Endothelial cell of umbilical vein (primary cell): ENCODE measurements around the gene CHST8. TPM values are rescaled to one million over a fixed set of nuclear protein-coding genes. Genes with fewer than 3 reads are reported as not detected.

ENCODE experiments used
- BruUV-seq: library from RNA; stranded (reverse); fragments of 400-500 nt; replicated peaks from 2 replicates; lab custom pipeline; 2021; lab: Mats Ljungman, UMichigan
- CTCF ChIA-PET: fragments of 300-600, 350-600 bp; sonication (Branson Sonifier 250); formaldehyde crosslinking; loops from one replicate; lab custom pipeline; 2021; ENCODE audit warnings: antibody characterized with exemption, inconsistent platforms; lab: Charles Lee
- POLR2A ChIA-PET: fragments of 300-600, 350-600 bp; sonication (Branson Sonifier 250); formaldehyde crosslinking; loops from one replicate; lab custom pipeline; 2021; ENCODE audit warnings: antibody characterized with exemption, inconsistent platforms; lab: Charles Lee
- DNase-seq: peaks from one replicate; pipeline ENCODE4 v3.0.0-alpha.2; 2011; ENCODE audit warnings: low read depth, low spot score
- FAIRE-seq: peaks from 2 replicates; lab custom pipeline; 2011; peaks lifted over from hg19 to GRCh38; lab: Jason Lieb, UNC
- H2AFZ ChIP-seq: 2 replicates; pipeline ENCODE4 v1.6.0; 2012; ENCODE audit warnings: low read depth, low read length, control low read depth, inconsistent platforms
- H3K27ac ChIP-seq: 2 replicates; pipeline ENCODE4 v1.5.1; 2011; ENCODE audit warnings: low read depth, mild to moderate bottlenecking, control low read depth, low read length, moderate library complexity; ENCODE audit not compliant: insufficient read depth
- H3K27me3 ChIP-seq, 2 experiments: 2 replicates each; pipeline versions ENCODE4 v1.6.0 to v1.6.1; 2011; ENCODE audit warnings: low read length in 2 of 2, mixed read lengths in 1 of 2; ENCODE audit not compliant: control insufficient read depth in 2 of 2, insufficient read depth in 2 of 2
- H3K36me3 ChIP-seq, 2 experiments: 2 replicates in 1 of 2; 3 replicates in 1 of 2; pipeline ENCODE4 v1.5.1; 2011; ENCODE audit warnings: low read length in 2 of 2, mild to moderate bottlenecking in 1 of 2, moderate library complexity in 1 of 2; ENCODE audit not compliant: control insufficient read depth in 2 of 2, insufficient read depth in 2 of 2; ENCODE audit errors: extremely low read depth in 1 of 2
- H3K4me1 ChIP-seq: 3 replicates; pipeline ENCODE4 v1.5.1; 2011; ENCODE audit warnings: mild to moderate bottlenecking, low read length; ENCODE audit not compliant: control insufficient read depth, insufficient read depth; ENCODE audit errors: extremely low read depth
- H3K4me2 ChIP-seq: 2 replicates; pipeline ENCODE4 v1.6.1; 2011; ENCODE audit warnings: low read length, control low read depth, mixed read lengths; ENCODE audit not compliant: insufficient read depth
- H3K4me3 ChIP-seq, 3 experiments: fragments of 200-600 bp in 1 of 3; sonication (generic), shearing (Covaris generic) in 1 of 3; replicated peaks in 1 of 3; 2 replicates each; pipeline ENCODE4 v1.5.1; 2011 to 2016; ENCODE audit warnings: control low read depth in 3 of 3, low read length in 3 of 3, mild to moderate bottlenecking in 2 of 3, inconsistent platforms in 1 of 3, low read depth in 1 of 3, moderate library complexity in 1 of 3; ENCODE audit not compliant: insufficient read depth in 1 of 3
- H3K79me2 ChIP-seq: 2 replicates; pipeline ENCODE4 v1.6.0; 2012; ENCODE audit warnings: low read length, inconsistent platforms; ENCODE audit not compliant: control insufficient read depth, insufficient read depth
- H3K9ac ChIP-seq: replicated peaks from 2 replicates; pipeline ENCODE3; 2011; ENCODE audit warnings: low read length, control low read depth; ENCODE audit not compliant: insufficient read depth; ENCODE audit errors: extremely low read depth
- H3K9me1 ChIP-seq: replicated peaks from 3 replicates; pipeline ENCODE4 v1.6.0; 2011; ENCODE audit warnings: mild to moderate bottlenecking, low read length; ENCODE audit not compliant: control insufficient read depth, insufficient read depth; ENCODE audit errors: extremely low read depth
- H3K9me3 ChIP-seq: replicated peaks from 2 replicates; pipeline ENCODE4 v1.5.1; 2012; ENCODE audit warnings: low read length, inconsistent platforms; ENCODE audit not compliant: control insufficient read depth, insufficient read depth
- H4K20me1 ChIP-seq: replicated peaks from 2 replicates; pipeline ENCODE3; 2011; ENCODE audit warnings: mild to moderate bottlenecking, low read length; ENCODE audit not compliant: control insufficient read depth, insufficient read depth; ENCODE audit errors: extremely low read depth
- EZH2 ChIP-seq: IDR thresholded peaks from 2 replicates; pipeline ENCODE4 v1.6.1; 2012; ENCODE audit warnings: borderline replicate concordance, low read depth, mild to moderate bottlenecking, moderate library complexity, low read length, inconsistent platforms; ENCODE audit not compliant: severe bottlenecking
- FOS ChIP-seq: IDR thresholded peaks from 2 replicates; pipeline ENCODE4 v1.6.1; 2011; ENCODE audit warnings: mild to moderate bottlenecking, low read length, moderate library complexity, borderline replicate concordance; ENCODE audit not compliant: insufficient read depth
- GATA2 ChIP-seq: IDR thresholded peaks from 2 replicates; pipeline ENCODE4 v1.7.0; 2011; ENCODE audit warnings: low read depth, mild to moderate bottlenecking, moderate library complexity, mixed read lengths, low read length; ENCODE audit not compliant: insufficient read length, insufficient read depth
- JUN ChIP-seq: IDR thresholded peaks from 2 replicates; pipeline ENCODE4 v1.6.1; 2011; ENCODE audit warnings: borderline replicate concordance, low read depth; ENCODE audit not compliant: insufficient read length, insufficient read depth
- MYC ChIP-seq: IDR thresholded peaks from one replicate; pipeline ENCODE4 v1.6.1; 2011; ENCODE audit warnings: mild to moderate bottlenecking, low read depth, low read length
- POLR2A ChIP-seq: IDR thresholded peaks from 2 replicates; pipeline ENCODE4 v1.6.1; 2012; ENCODE audit warnings: low read depth, mild to moderate bottlenecking, control low read depth, low read length
- POLR2AphosphoS5 ChIP-seq: IDR thresholded peaks from 2 replicates; pipeline ENCODE4 v1.6.1; 2012; ENCODE audit warnings: low read depth, mild to moderate bottlenecking, control low read depth, low read length, moderate library complexity; ENCODE audit not compliant: insufficient read depth
- dilution Hi-C: fragments of 300-500 bp; cut with MboI; formaldehyde crosslinking; loops from one replicate; pipeline ENCODE4 v1.15.0; 2019; ENCODE audit warnings: low sequenced_read_pairs; ENCODE audit not compliant: extremely low pct_ligation_motif_present
- intact Hi-C: fragments of 100-400 bp; cut with micrococcal nuclease; formaldehyde crosslinking; loops from one replicate; pipeline ENCODE4 v1.10.0; 2022
- polyA plus RNA-seq, 4 experiments: library from polyadenylated mRNA; depleted of rRNA in 3 of 4; stranded (reverse) in 3 of 4; unstranded in 1 of 4; fragments of >200 nt; gene quantifications; 2 replicates each; pipeline versions ENCODE4 v1.2.1 to v1.2.3, GENCODE V29; 2011 to 2012; ENCODE audit warnings: missing spikeins in 1 of 4
- total RNA-seq: library from RNA; stranded (reverse); gene quantifications from 2 replicates; pipeline ENCODE4 v1.2.3, GENCODE V29; 2021
- TF ChIP-seq, protein P1 (sequence below), 2 donors: IDR thresholded peaks; 1 replicate in 1 of 2; 2 replicates in 1 of 2; pipeline ENCODE4 v1.5.1; 2011; ENCODE audit warnings: low read length in 2 of 2, mild to moderate bottlenecking in 2 of 2, moderate library complexity in 2 of 2, control low read depth in 1 of 2, inconsistent platforms in 1 of 2, low read depth in 1 of 2; ENCODE audit not compliant: insufficient read depth in 1 of 2; ENCODE audit errors: extremely low read depth in 1 of 2
- TF ChIP-seq, protein P2 (sequence below): IDR thresholded peaks from 2 replicates; pipeline ENCODE4 v1.6.1; 2011; ENCODE audit not compliant: insufficient read depth, insufficient read length

CHST8 gene
- total and polyA plus RNA-seq, 2 donors (not counting 3 experiments of a cell fraction or from before 2014, with no cell fraction given): not detected

DNA sequence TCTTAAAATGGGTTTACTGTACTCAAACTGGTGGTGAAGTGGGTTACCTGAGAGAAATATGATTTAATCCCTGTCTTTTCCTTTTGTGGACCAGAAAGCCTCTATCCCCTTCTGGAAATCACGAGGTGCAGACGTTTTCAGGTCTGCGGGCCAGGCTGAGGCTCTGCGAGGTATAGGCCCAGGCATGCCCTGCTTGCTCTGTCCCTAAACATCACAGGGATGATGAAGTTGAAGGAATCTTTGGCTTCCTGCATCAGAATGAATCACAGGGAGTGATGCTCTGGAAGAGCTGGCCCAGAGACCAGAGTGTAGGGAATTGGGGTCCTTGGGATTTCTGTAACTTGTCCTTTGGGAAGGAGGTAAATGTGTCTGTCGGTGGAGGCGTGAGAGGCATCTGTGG lies 18.4 kb upstream of the CHST8 start:
- no peaks in the 10 kb centered on the region for H4K20me1 ChIP-seq
- TF ChIP-seq, protein P1, sequence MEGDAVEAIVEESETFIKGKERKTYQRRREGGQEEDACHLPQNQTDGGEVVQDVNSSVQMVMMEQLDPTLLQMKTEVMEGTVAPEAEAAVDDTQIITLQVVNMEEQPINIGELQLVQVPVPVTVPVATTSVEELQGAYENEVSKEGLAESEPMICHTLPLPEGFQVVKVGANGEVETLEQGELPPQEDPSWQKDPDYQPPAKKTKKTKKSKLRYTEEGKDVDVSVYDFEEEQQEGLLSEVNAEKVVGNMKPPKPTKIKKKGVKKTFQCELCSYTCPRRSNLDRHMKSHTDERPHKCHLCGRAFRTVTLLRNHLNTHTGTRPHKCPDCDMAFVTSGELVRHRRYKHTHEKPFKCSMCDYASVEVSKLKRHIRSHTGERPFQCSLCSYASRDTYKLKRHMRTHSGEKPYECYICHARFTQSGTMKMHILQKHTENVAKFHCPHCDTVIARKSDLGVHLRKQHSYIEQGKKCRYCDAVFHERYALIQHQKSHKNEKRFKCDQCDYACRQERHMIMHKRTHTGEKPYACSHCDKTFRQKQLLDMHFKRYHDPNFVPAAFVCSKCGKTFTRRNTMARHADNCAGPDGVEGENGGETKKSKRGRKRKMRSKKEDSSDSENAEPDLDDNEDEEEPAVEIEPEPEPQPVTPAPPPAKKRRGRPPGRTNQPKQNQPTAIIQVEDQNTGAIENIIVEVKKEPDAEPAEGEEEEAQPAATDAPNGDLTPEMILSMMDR (IDR thresholded peaks at IDR 0.05; ENCODE audit: extremely low read depth in 1 of 2, insufficient read depth in 1 of 2, low read depth in 1 of 2, low read length in 2 of 2): no peak
- TF ChIP-seq POLR2AphosphoS5 (no peak), POLR2A (no peak), JUN (no peak), GATA2 (no peak), MYC (no peak), EZH2 (no peak), FOS (no peak)
- TF ChIP-seq, protein P2, sequence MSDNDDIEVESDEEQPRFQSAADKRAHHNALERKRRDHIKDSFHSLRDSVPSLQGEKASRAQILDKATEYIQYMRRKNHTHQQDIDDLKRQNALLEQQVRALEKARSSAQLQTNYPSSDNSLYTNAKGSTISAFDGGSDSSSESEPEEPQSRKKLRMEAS: no peak
- no TSS peak for BruUV-seq
- no peak for FAIRE-seq
- no peak overlapping the region for H3K4me2 ChIP-seq
- intact Hi-C loops (no loop called here), dilution Hi-C loops (no loop called here)
- ChIA-PET POLR2A (no interaction called here), CTCF (no interaction called here)
- H3K9me3 ChIP-seq: no peaks in the 10 kb centered on the region
- no peaks in the 10 kb centered on the region for H3K9me1 ChIP-seq
- no peaks in the 10 kb centered on the region for H3K4me1 ChIP-seq
- H3K79me2 ChIP-seq: no peaks in the 10 kb centered on the region
- no peaks in the 10 kb centered on the region for H3K27me3 ChIP-seq
- H3K4me3 ChIP-seq: no peak overlapping the region
- no peaks in the 10 kb centered on the region for H3K36me3 ChIP-seq
- H3K9ac ChIP-seq: no peak overlapping the region
- DNase-seq: no peak
- no peak overlapping the region for H3K27ac ChIP-seq
- no peak overlapping the region for H2AFZ ChIP-seq
